NCI-H2107 (cell line): Measurements from ENCODE around the gene PRPF18.

Experiments used
- DNase-seq: peaks from one replicate; lab custom pipeline; 2025; lab: John Stamatoyannopoulos, UW

Gene PRPF18

DNA sequence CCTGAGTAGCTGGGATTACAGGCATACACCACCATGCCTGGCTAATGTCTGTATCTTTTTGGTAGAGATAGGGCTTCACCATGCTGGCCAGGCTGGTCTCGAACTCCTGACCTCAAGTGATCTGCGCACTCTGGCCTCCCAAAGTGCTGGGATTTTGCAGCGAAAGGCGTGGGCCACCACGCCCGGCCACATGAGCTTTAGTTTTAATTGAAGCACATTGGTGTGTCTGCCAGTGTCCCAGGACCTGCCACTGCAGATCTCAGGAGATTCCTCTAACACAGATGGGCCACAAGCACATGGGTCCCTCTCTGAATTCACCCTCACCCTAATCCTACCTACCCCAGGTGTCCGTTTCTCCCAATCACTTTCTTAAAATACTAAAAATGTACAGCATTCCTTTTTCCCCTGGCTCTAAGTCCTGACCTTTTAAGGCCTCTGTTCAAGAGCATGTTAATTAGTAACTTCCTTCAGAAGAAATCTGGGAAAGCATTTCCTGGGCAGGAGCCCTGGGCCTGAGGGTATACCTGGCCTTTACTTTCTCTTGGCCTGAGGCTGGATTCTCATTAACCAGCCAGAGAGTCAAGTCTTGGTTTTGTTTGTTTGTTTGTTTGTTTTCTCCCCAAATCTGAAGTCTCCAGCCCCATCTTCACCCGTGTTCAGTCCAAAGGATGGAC, 82.6 kb downstream of the PRPF18 start:
- DNase-seq: no peak

DNA sequence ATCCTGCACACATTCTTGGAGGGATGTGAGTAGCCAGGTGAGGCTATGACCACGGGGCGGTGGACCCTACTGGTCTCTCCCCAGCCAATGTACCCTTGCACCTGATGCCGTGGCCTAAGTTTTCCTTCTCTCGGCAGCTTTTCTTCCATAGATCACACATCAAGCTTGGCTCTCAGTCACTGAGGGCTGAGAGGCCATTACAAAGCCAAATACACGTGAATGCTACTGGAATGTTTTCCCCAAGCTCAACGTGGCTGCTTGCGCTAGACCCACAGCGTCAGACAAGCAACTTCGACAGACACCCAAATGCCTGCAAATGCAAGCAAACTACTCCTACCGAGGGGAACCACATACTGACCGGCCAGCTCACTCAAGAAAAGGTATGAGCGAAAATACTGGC, 83.1 kb downstream of the PRPF18 start:
- DNase-seq: no peak

DNA sequence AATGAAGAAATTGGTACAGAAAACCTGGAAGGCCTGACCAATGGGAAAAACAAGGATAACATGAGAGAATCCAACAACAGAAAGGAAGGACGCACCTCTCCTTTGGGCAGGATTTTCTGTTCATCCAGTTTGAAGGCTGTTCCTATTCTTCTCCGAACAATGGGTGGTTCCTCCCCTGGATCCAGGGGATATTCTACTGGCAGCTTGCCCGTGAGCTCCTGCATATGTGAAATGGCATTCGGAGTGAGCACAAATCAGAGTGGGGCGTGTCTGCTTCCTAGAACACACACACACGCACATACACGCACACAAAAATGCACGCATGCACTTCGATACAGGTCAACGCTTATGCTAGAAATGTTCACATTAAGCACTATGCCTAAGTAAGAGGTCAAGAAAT, 83.5 kb downstream of the PRPF18 start:
- DNase-seq: no peak

DNA sequence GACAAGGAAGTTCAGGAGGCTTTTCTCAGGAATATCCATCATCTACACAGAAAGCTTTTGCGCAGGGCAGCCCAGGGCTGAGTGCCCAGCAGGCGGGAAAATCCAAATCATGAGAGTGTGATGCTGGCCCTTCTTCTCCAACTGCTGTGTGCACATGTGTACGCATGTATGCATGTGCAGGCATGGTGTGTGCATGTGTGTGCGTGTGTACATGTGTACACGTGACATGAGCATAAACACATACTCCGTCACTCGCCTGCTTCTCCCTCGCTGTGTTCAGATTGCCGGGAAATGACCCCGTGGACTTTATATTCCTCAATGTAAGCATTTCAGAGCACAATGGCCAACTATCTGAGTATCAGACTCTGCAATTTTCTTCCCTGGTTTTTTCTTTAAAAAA, 85.1 kb downstream of the PRPF18 start:
- no peak for DNase-seq

DNA sequence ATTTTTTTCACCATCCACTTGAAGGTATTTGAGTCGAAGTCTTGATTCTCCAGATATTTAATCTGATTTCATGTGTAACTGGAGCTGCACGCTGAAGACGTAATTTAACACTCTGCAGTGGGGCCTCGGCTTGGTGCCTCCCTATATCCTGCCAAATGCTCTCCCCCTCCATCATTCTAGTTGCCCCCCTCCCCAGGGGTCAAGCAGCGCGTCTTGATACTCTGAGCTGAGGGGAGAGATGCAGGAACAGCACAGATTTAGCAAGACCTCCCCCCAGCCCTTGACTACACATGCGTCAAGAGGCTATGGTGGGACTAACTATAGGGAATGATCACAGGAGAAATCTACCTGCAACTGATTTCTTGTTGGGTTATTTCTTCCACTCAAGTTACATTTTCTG, 85.8 kb downstream of the PRPF18 start:
- no peak for DNase-seq

DNA sequence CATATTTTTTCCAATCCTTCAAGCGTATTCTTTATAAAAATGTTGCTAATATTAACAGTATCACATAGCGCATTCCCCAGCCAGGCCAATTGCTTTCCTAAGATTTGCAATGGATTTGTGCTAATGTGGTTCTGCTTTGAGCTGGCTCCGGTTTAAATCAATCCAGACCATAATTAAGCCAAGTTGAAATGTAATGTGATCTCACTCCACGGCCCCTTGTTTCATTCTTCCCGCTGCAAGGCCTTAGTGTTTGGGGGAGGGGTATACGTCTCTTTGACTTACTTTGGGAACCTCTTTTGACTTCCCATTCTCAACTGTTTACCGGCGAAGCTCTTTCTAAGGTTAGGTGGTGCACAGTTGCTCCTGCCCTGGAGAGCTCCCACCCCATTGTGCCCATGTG, 86.4 kb downstream of the PRPF18 start:
- DNase-seq: no peak

DNA sequence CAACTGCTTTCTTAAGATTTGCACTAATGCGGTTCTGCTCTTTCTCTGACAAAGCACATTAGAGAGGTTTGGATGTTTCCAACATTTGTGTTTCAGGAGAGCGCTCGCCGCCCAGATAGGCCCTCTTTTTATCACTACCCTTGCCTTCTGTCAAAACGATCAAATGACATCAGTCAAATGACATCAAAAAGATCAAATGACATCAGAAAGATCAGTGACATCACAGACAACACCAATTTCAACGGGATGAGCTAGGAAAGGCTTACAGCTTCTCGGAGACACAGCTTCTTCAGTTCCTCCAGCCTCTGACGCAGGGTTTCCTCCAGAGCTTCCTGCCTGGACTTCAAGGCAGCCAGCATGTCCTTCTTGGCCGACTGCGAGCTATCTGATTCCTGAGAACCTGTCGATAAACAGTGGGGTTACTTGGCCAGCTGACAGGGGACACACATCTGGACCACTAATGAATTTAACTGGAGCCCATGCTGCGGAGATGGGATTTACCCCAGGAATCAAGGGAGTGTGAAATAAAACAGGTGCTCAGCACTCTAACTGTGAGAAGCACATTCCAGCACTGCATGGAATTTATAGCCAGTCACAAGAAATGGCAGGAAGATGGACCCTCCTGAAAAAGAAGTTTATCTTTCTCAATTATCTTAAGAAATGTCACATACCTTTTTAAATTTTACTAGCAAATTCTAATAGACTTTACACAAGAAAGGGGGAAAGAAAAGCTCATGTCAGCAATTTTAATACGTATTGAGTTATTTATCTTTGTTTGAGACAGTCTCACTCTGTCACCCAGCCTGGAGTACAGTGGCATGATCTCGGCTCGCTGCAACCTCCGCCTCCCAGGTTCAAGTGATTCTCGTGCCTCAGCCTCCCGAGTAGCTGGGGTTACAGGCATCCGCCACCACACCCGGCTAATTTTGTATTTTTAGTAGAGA, 88.2 kb downstream of the PRPF18 start:
- DNase-seq: no peak

DNA sequence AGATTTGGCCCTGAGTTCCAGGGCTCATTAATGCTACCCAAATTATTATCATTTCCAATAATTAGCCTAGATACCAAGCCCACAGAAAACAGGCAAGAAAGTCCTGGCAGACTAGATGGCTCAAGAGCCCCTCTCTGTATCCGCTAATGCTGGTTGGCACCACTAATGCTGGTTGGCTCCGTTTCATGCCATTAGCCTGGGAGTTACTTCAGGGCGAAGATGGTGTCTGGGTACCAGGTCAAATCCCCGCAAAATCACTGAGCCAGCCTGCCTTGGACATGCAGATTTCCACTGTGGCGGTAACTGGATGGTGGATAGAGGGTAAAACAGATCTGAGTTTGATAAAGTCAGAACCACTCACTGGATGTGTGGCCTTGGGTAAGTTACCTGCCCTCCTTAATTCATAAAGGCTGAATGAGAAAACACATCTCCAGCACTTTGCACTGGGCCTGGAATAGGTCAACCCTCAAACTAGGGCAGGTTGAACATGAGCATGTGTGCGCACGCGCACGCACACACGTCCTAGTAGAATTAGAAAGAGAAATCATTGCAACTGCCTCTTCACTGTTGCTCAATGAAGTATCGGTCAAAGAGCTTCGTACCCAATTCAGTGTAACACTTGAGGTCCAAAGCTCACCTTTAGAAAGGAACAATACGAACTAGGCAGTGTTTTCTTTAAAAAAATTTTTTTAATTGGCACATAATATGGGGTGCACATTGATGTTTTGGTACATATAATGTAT, 91.5 kb downstream of the PRPF18 start:
- no peak for DNase-seq
